ENCODE results near the gene DNAJC6. TPM values are rescaled to one million over a fixed set of nuclear protein-coding genes. Genes with fewer than 3 reads are reported as not detected.

The DNAJC6 gene
- total and polyA plus RNA-seq, 2 experiments from 2014 or later: 2.5 to 2.8 TPM

DNA sequence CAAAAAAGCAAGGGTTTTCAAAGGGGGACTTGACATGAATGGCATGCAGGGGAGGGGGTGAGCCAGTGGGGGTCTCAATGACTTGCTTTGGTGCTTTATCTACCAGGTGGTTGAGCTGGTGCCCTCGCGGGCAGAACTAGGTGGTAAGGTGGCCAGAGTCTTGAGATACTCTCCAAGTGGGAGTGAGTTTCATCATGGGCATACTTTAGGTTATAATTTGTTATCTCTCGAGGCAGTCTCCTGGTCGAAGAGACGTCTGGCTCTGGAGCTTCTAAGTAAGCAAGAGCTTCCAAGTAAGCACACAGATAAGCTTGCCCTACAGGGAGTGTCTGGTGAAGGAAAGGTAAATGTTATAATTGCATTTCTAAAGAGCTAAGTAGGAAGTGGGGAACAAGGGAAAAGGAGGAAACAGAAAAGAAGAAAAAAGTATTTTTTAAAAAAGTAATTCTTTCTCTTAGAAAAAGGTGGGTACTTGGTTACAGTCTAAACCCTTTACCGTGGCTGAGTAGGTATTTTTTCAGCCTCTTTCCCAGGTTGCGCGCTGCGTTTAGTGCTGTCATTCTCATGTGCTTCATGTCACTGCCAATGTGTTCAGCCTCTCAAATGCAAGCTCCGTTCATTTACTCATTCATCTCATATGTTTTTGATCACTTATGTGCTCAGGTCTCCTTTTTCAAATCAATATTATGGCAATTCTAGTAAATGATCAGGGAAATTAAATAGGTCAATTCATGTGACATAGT is 31.6 kb upstream of the DNAJC6 start:
- Histone ChIP-seq H3K27ac (no peak overlapping the region), H3K36me3 (ENCODE audit: low read depth) (no peaks in the 10 kb centered on the region), H3K4me3 (no peak overlapping the region), H3K79me2 (ENCODE audit: insufficient read depth) (no peaks in the 10 kb centered on the region), H3K9ac (no peak overlapping the region), H3K4me2 (ENCODE audit: unreplicated experiment) (no peak overlapping the region), H3K9me2 (ENCODE audit: insufficient read depth) (no peaks in the 10 kb centered on the region), H3K27me3 (replicated peaks; ENCODE audit: insufficient read depth) (no peaks in the 10 kb centered on the region), H3F3A (ENCODE audit: insufficient read depth) (no peaks in the 10 kb centered on the region), H3K9me3 (ENCODE audit: low read depth) (no peaks in the 10 kb centered on the region), H3K4me1 (ENCODE audit: insufficient read depth) (no peaks in the 10 kb centered on the region), H4K20me1 (ENCODE audit: insufficient read depth) (no peaks in the 10 kb centered on the region), H2AFZ (no peak overlapping the region)
- in situ Hi-C loops (cut with MboI): no loop called here
- TF ChIP-seq EZH2phosphoT487 (IDR thresholded peaks at IDR 0.05; ENCODE audit: insufficient read depth, low read depth) (no peak), EZH2 (IDR thresholded peaks at IDR 0.05; ENCODE audit: insufficient read depth, poor library complexity, severe bottlenecking) (no peak)
- 64 to 65% methylated on average over 10 of the region's 10 CpGs for WGBS, 2 experiments (ENCODE audit: low coverage in 1 of 2, low lambda C conversion rate in 2 of 2, missing lambda C conversion rate in 2 of 2)
- no peak for DNase-seq

GRCh38 chr1:65278376-65279069 is 30.8 kb upstream of the DNAJC6 start:
- Histone ChIP-seq H3F3A (ENCODE audit: insufficient read depth) (no peaks in the 10 kb centered on the region), H3K79me2 (ENCODE audit: insufficient read depth) (no peaks in the 10 kb centered on the region), H2AFZ (no peak overlapping the region; the same call in 1 of the 2 replicates), H3K9me2 (ENCODE audit: insufficient read depth) (no peaks in the 10 kb centered on the region), H3K27ac (no peak overlapping the region), H3K4me2 (ENCODE audit: unreplicated experiment) (no peak overlapping the region), H3K36me3 (ENCODE audit: low read depth) (no peaks in the 10 kb centered on the region), H3K9ac (no peak overlapping the region), H3K27me3 (replicated peaks; ENCODE audit: insufficient read depth) (no peaks in the 10 kb centered on the region), H4K20me1 (ENCODE audit: insufficient read depth) (no peaks in the 10 kb centered on the region), H3K4me1 (ENCODE audit: insufficient read depth) (no peaks in the 10 kb centered on the region), H3K4me3 (no peak overlapping the region), H3K9me3 (ENCODE audit: low read depth) (no peaks in the 10 kb centered on the region)
- TF ChIP-seq EZH2 (IDR thresholded peaks at IDR 0.05; ENCODE audit: insufficient read depth, poor library complexity, severe bottlenecking) (no peak), EZH2phosphoT487 (IDR thresholded peaks at IDR 0.05; ENCODE audit: insufficient read depth, low read depth) (no peak)
- in situ Hi-C loops (cut with MboI): no loop called here
- no peak for DNase-seq
- 29 to 39% methylated on average over 5 of the region's 5 CpGs for WGBS, 2 experiments (ENCODE audit: low coverage in 1 of 2, low lambda C conversion rate in 2 of 2, missing lambda C conversion rate in 2 of 2)

DNA sequence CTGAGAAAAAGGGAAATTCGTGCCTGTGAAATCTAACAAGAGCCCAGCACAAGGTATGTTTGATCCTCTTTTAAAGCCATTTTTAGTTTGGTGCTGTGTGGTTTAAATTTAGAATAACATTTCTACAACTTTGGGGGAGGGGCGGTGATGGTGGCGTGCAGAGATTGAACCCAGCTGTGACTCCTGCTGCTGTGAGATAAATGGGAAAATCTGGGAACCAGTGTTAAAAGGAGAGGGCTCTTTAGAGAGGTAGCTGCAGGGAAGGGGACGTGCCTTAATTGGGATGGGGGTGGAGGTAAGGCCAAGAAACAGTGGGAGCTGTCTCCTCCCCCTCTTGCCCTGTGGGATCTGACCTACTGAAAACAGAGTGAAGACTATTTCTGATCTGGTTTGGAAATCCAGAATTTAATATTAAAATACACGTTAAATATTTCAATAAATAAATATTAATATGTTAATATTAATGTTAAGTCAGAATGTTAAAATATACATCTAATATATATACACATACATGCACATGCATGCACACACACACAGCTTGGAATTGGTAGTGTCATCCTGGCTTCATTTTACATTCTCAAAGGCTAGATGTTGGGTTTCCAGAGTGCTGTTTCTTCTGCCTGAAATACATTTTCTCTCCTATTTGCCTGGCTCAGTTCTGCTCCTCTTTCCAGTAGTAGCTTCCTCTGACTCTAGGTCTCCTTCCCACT is 30.1 kb upstream of the DNAJC6 start:
- H3K9me2 ChIP-seq (ENCODE audit: insufficient read depth): no peaks in the 10 kb centered on the region
- no peak overlapping the region for H3K27ac ChIP-seq
- H3K36me3 ChIP-seq (ENCODE audit: low read depth): no peaks in the 10 kb centered on the region
- no peaks in the 10 kb centered on the region for H3K79me2 ChIP-seq (ENCODE audit: insufficient read depth)
- H3K4me2 ChIP-seq (ENCODE audit: unreplicated experiment): no peak overlapping the region
- in situ Hi-C loops (cut with MboI): no loop called here
- 31 to 36% methylated on average over 5 of the region's 5 CpGs for WGBS, 2 experiments (ENCODE audit: low coverage in 1 of 2, low lambda C conversion rate in 2 of 2, missing lambda C conversion rate in 2 of 2)
- H3K27me3 ChIP-seq (replicated peaks; ENCODE audit: insufficient read depth): no peaks in the 10 kb centered on the region
- DNase-seq: no peak
- H4K20me1 ChIP-seq (ENCODE audit: insufficient read depth): no peaks in the 10 kb centered on the region
- TF ChIP-seq EZH2 (IDR thresholded peaks at IDR 0.05; ENCODE audit: insufficient read depth, poor library complexity, severe bottlenecking) (no peak), EZH2phosphoT487 (IDR thresholded peaks at IDR 0.05; ENCODE audit: insufficient read depth, low read depth) (no peak)
- H3F3A ChIP-seq (ENCODE audit: insufficient read depth): no peaks in the 10 kb centered on the region
- H3K4me1 ChIP-seq (ENCODE audit: insufficient read depth): no peaks in the 10 kb centered on the region
- no peaks in the 10 kb centered on the region for H3K9me3 ChIP-seq (ENCODE audit: low read depth)
- H3K9ac ChIP-seq: no peak overlapping the region
- no peak overlapping the region for H3K4me3 ChIP-seq
- H2AFZ ChIP-seq: no peak overlapping the region; the same call in 1 of the 2 replicates

DNA sequence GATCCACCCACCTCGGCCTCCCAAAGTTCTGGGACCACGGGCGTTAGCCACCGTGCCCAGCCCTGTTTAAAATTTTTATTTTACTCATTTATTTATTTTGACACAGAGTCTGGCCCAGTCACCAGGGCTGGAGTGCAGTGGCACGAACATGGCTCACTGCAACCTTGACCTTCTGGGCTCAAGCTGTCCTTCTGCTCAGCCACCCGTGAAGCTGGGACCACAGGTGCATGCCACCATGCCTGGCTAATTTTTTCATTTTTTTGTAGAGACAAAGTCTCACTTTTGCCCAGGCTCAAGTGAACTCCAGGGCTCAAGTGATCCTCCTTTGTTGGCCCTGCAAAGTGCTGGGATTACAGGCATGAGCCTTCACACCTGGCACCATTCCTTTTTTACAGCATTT is 27.5 kb upstream of the DNAJC6 start:
- Histone ChIP-seq H3K9me3 (ENCODE audit: low read depth) (no peaks in the 10 kb centered on the region), H3K9ac (no peak overlapping the region), H2AFZ (no peak overlapping the region), H3K9me2 (ENCODE audit: insufficient read depth) (no peaks in the 10 kb centered on the region), H3K27ac (no peak overlapping the region), H4K20me1 (ENCODE audit: insufficient read depth) (no peaks in the 10 kb centered on the region), H3K27me3 (replicated peaks; ENCODE audit: insufficient read depth) (no peaks in the 10 kb centered on the region), H3F3A (ENCODE audit: insufficient read depth) (no peaks in the 10 kb centered on the region), H3K4me1 (ENCODE audit: insufficient read depth) (no peaks in the 10 kb centered on the region), H3K79me2 (ENCODE audit: insufficient read depth) (no peaks in the 10 kb centered on the region), H3K4me2 (ENCODE audit: unreplicated experiment) (no peak overlapping the region), H3K36me3 (ENCODE audit: low read depth) (no peaks in the 10 kb centered on the region), H3K4me3 (no peak overlapping the region)
- in situ Hi-C loops (cut with MboI): no loop called here
- DNase-seq: no peak
- WGBS, 2 experiments (ENCODE audit: low coverage in 1 of 2, low lambda C conversion rate in 2 of 2, missing lambda C conversion rate in 2 of 2): 89 to 90% methylated on average over 6 of the region's 6 CpGs
- no peak for TF ChIP-seq EZH2phosphoT487 (IDR thresholded peaks at IDR 0.05; ENCODE audit: insufficient read depth, low read depth)
- TF ChIP-seq EZH2 (IDR thresholded peaks at IDR 0.05; ENCODE audit: insufficient read depth, poor library complexity, severe bottlenecking): no peak
